Endodermal cell (in vitro differentiated cells): ENCODE results near the gene MAL. TPM values are rescaled to one million over a fixed set of nuclear protein-coding genes. Genes with fewer than 3 reads are reported as not detected.

ENCODE experiments used
- DNase-seq: peaks from one replicate; pipeline ENCODE4 v3.0.0-alpha.2; 2017
- H3K27ac ChIP-seq: 2 replicates; pipeline ENCODE4 v1.5.1; 2013; ENCODE audit warnings: mild to moderate bottlenecking, low read depth, low read length, moderate library complexity
- H3K27me3 ChIP-seq: 2 replicates; pipeline ENCODE4 v1.6.1; 2013; ENCODE audit warnings: mild to moderate bottlenecking, low read length, moderate library complexity; ENCODE audit not compliant: insufficient read depth, control insufficient read depth, poor library complexity, severe bottlenecking
- H3K36me3 ChIP-seq: 2 replicates; pipeline ENCODE4 v1.7.0; 2013; ENCODE audit warnings: mild to moderate bottlenecking, low read length, moderate library complexity; ENCODE audit not compliant: control insufficient read depth, insufficient read depth
- H3K4me1 ChIP-seq: one replicate; pipeline ENCODE4 v1.7.0; 2013; ENCODE audit warnings: low read length; ENCODE audit not compliant: control insufficient read depth, insufficient read depth
- H3K4me3 ChIP-seq: 2 replicates; pipeline ENCODE4 v1.5.1; 2013; ENCODE audit warnings: mild to moderate bottlenecking, low read length, moderate library complexity
- H3K9ac ChIP-seq: 2 replicates; pipeline ENCODE4 v1.6.1; 2013; ENCODE audit warnings: mild to moderate bottlenecking, low read length, moderate library complexity; ENCODE audit not compliant: poor library complexity, severe bottlenecking; ENCODE audit errors: extremely low read depth
- H3K9me3 ChIP-seq: 2 replicates; pipeline ENCODE4 v1.6.1; 2013; ENCODE audit warnings: mild to moderate bottlenecking, low read length, moderate library complexity; ENCODE audit not compliant: control insufficient read depth
- H3K27ac Mint-ChIP-seq: 2 replicates; pipeline ENCODE4 v1.8.0; 2020; ENCODE audit warnings: mixed read lengths
- H3K27me3 Mint-ChIP-seq: 2 replicates; pipeline ENCODE4 v1.8.0; 2021; ENCODE audit warnings: mild to moderate bottlenecking, mixed read lengths; ENCODE audit not compliant: insufficient read depth
- H3K36me3 Mint-ChIP-seq: 2 replicates; pipeline ENCODE4 v1.8.0; 2020; ENCODE audit warnings: low read depth, mixed read lengths
- H3K4me1 Mint-ChIP-seq: 2 replicates; pipeline ENCODE4 v1.8.0; 2020; ENCODE audit warnings: mixed read lengths
- H3K4me3 Mint-ChIP-seq: 2 replicates; pipeline ENCODE4 v1.8.0; 2020; ENCODE audit warnings: mild to moderate bottlenecking, moderate library complexity, mixed read lengths
- H3K9me3 Mint-ChIP-seq: 2 replicates; pipeline ENCODE4 v1.8.0; 2020; ENCODE audit warnings: mild to moderate bottlenecking, mixed read lengths
- CTCF ChIP-seq: fragments of 200-600 bp; sonication (generic); conservative IDR thresholded peaks from 2 replicates; pipeline ENCODE4 v1.5.0; 2021; ENCODE audit warnings: antibody characterized with exemption, mild to moderate bottlenecking
- WGBS, 2 experiments: methylation state at CpG; one replicate each; pipeline versions ENCODE4 v1.1.5 to v1.1.7; 2013; ENCODE audit warnings: missing lambda C conversion rate in 2 of 2, mixed read lengths in 1 of 2; ENCODE audit not compliant: insufficient coverage in 1 of 2, insufficient read length in 1 of 2; 5-methylcytosine and 5-hydroxymethylcytosine counted together
- total RNA-seq, 2 donors: library from RNA; stranded (reverse); fragmentation: NEBNext Ultra II Directional in 1 of 2; extraction: Animal tissue kit (Norgen Biotek cat#: 25700) in 1 of 2; gene quantifications; 2 replicates in 1 of 2; 3 replicates in 1 of 2; pipeline ENCODE4 v1.2.1, GENCODE V29; 2021

The MAL gene
- total RNA-seq, 2 donors from 2014 or later: not detected

GRCh38 chr2:95001701-95002100 lies 23.8 kb upstream of the MAL start:
- Histone ChIP-seq H3K27me3 (no peaks in the 10 kb centered on the region), H3K9me3 (no peaks in the 10 kb centered on the region), H3K36me3 (no peaks in the 10 kb centered on the region), H3K9ac (no peak overlapping the region), H3K4me1 (no peaks in the 10 kb centered on the region), H3K27ac (no peak overlapping the region), H3K4me3 (no peak overlapping the region)
- H3K4me1 Mint-ChIP-seq: no peaks in the 10 kb centered on the region
- 87 to 100% methylated on average over 1 to 2 of the region's 2 CpGs for WGBS, 2 experiments
- peaks cover 33% of the 10 kb centered on the region for H3K27me3 Mint-ChIP-seq
- no peak overlapping the region for H3K27ac Mint-ChIP-seq
- no peak overlapping the region for H3K4me3 Mint-ChIP-seq
- no peak for TF ChIP-seq CTCF
- no peak for DNase-seq
- H3K9me3 Mint-ChIP-seq: no peaks in the 10 kb centered on the region
- no peaks in the 10 kb centered on the region for H3K36me3 Mint-ChIP-seq

- DNase-seq: peak; percentile 31
- Histone ChIP-seq H3K4me1 (no peaks in the 10 kb centered on the region), H3K36me3 (no peaks in the 10 kb centered on the region), H3K9me3 (no peaks in the 10 kb centered on the region), H3K4me3 (no peak overlapping the region), H3K27me3 (no peaks in the 10 kb centered on the region), H3K27ac (no peak overlapping the region), H3K9ac (no peak overlapping the region)
- Mint-ChIP-seq H3K27ac (no peak overlapping the region), H3K4me1 (no peaks in the 10 kb centered on the region), H3K9me3 (no peaks in the 10 kb centered on the region), H3K36me3 (no peaks in the 10 kb centered on the region), H3K27me3 (peaks cover 25% of the 10 kb centered on the region), H3K4me3 (no peak overlapping the region)
- TF ChIP-seq CTCF: no peak
- 72 to 74% methylated on average over 4 to 5 of the region's 5 CpGs for WGBS, 2 experiments
These were observed 23.0 kb upstream of the MAL start for GRCh38 chr2:95002498-95002897.

- Mint-ChIP-seq H3K4me3 (no peak overlapping the region), H3K4me1 (no peaks in the 10 kb centered on the region), H3K9me3 (no peaks in the 10 kb centered on the region), H3K27me3 (peaks cover 8% of the 10 kb centered on the region), H3K36me3 (no peaks in the 10 kb centered on the region), H3K27ac (no peak overlapping the region)
- 85% methylated on average over 5 of the region's 5 CpGs; no CpG with 5 or more reads in 1 of the 2 experiments for WGBS, 2 experiments
- no peaks in the 10 kb centered on the region for H3K9me3 ChIP-seq
- TF ChIP-seq CTCF: no peak
- H3K27ac ChIP-seq: peak overlapping the region; percentile 58
- no peaks in the 10 kb centered on the region for H3K36me3 ChIP-seq
- H3K4me3 ChIP-seq: no peak overlapping the region
- DNase-seq: no peak
- no peaks in the 10 kb centered on the region for H3K4me1 ChIP-seq
- H3K27me3 ChIP-seq: no peaks in the 10 kb centered on the region
- H3K9ac ChIP-seq: no peak overlapping the region
These were observed 21.2 kb upstream of the MAL start for GRCh38 chr2:95004287-95004686.
